Measurements from ENCODE around the gene NR2F2.
A peak's percentile ranks its signal among the peaks of the same experiment; 100 is the strongest.

NR2F2 gene

GRCh38 chr15:96340598-96341512 lies 10.4 kb downstream of the NR2F2 start:
- Mint-ChIP-seq H3K4me3 (no peak overlapping the region), H3K27ac (peak overlapping the region; percentile 45), H3K27me3 (ENCODE audit: low read depth) (peaks cover 91% of the 10 kb centered on the region), H3K36me3 (ENCODE audit: low read depth) (no peaks in the 10 kb centered on the region), H3K4me1 (ENCODE audit: low read depth) (peaks cover 4% of the 10 kb centered on the region), H3K9me3 (peaks cover 14% of the 10 kb centered on the region)

GRCh38 chr15:96341513-96342405 lies 11.3 kb downstream of the NR2F2 start:
- Mint-ChIP-seq H3K4me1 (ENCODE audit: low read depth) (peaks cover 4% of the 10 kb centered on the region), H3K27ac (peak overlapping the region; percentile 45), H3K27me3 (ENCODE audit: low read depth) (peaks cover 91% of the 10 kb centered on the region), H3K4me3 (no peak overlapping the region), H3K36me3 (ENCODE audit: low read depth) (no peaks in the 10 kb centered on the region), H3K9me3 (peaks cover 14% of the 10 kb centered on the region)

- Mint-ChIP-seq H3K27ac (no peak overlapping the region), H3K9me3 (peaks cover 14% of the 10 kb centered on the region), H3K4me1 (ENCODE audit: low read depth) (peaks cover 4% of the 10 kb centered on the region), H3K4me3 (no peak overlapping the region), H3K36me3 (ENCODE audit: low read depth) (no peaks in the 10 kb centered on the region), H3K27me3 (ENCODE audit: low read depth) (peaks cover 91% of the 10 kb centered on the region)
These were observed 12.1 kb downstream of the NR2F2 start for GRCh38 chr15:96342406-96343112.

- no peak overlapping the region for H3K4me3 Mint-ChIP-seq
- peak overlapping the region; percentile 36 for H3K27ac Mint-ChIP-seq
- H3K27me3 Mint-ChIP-seq (ENCODE audit: low read depth), result peaks cover 93% of the 10 kb centered on the region
- no peaks in the 10 kb centered on the region for H3K36me3 Mint-ChIP-seq (ENCODE audit: low read depth)
- H3K4me1 Mint-ChIP-seq (ENCODE audit: low read depth), result peaks cover 4% of the 10 kb centered on the region
- peaks cover 14% of the 10 kb centered on the region for H3K9me3 Mint-ChIP-seq
These were observed 12.9 kb downstream of the NR2F2 start for GRCh38 chr15:96343113-96344059.

- peaks cover 14% of the 10 kb centered on the region for H3K9me3 Mint-ChIP-seq
- peaks cover 97% of the 10 kb centered on the region for H3K27me3 Mint-ChIP-seq (ENCODE audit: low read depth)
- H3K36me3 Mint-ChIP-seq (ENCODE audit: low read depth), result no peaks in the 10 kb centered on the region
- H3K4me1 Mint-ChIP-seq (ENCODE audit: low read depth), result peaks cover 4% of the 10 kb centered on the region
- peak overlapping the region; percentile 26 for H3K27ac Mint-ChIP-seq
- H3K4me3 Mint-ChIP-seq, result no peak overlapping the region
These were observed 13.7 kb downstream of the NR2F2 start for GRCh38 chr15:96344060-96344705.

- peaks cover 97% of the 10 kb centered on the region for H3K27me3 Mint-ChIP-seq (ENCODE audit: low read depth)
- H3K27ac Mint-ChIP-seq, result peak overlapping the region; percentile 68
These were observed 14.4 kb downstream of the NR2F2 start for GRCh38 chr15:96344706-96345559.

GRCh38 chr15:96345560-96346399 lies 15.3 kb downstream of the NR2F2 start:
- H3K36me3 Mint-ChIP-seq (ENCODE audit: low read depth), result no peaks in the 10 kb centered on the region
- H3K27ac Mint-ChIP-seq, result peak overlapping the region; percentile 28
- peaks cover 8% of the 10 kb centered on the region for H3K9me3 Mint-ChIP-seq
- H3K27me3 Mint-ChIP-seq (ENCODE audit: low read depth), result peaks cover 97% of the 10 kb centered on the region
- peak overlapping the region; percentile 50 for H3K4me3 Mint-ChIP-seq
- peaks cover 4% of the 10 kb centered on the region for H3K4me1 Mint-ChIP-seq (ENCODE audit: low read depth)

More at GRCh38 chr15:96344706-96345559, 14.4 kb downstream of the NR2F2 start:
- H3K9me3 Mint-ChIP-seq, result peaks cover 13% of the 10 kb centered on the region
- H3K4me1 Mint-ChIP-seq (ENCODE audit: low read depth), result peaks cover 4% of the 10 kb centered on the region
- H3K4me3 Mint-ChIP-seq, result no peak overlapping the region
- no peaks in the 10 kb centered on the region for H3K36me3 Mint-ChIP-seq (ENCODE audit: low read depth)

- Mint-ChIP-seq H3K4me1 (ENCODE audit: low read depth) (peaks cover 4% of the 10 kb centered on the region), H3K27me3 (ENCODE audit: low read depth) (peaks cover 100% of the 10 kb centered on the region), H3K36me3 (ENCODE audit: low read depth) (no peaks in the 10 kb centered on the region), H3K4me3 (no peak overlapping the region), H3K27ac (no peak overlapping the region), H3K9me3 (peaks cover 5% of the 10 kb centered on the region)
These were observed 16.0 kb downstream of the NR2F2 start for GRCh38 chr15:96346409-96346970.

GRCh38 chr15:96347181-96348111 lies 16.9 kb downstream of the NR2F2 start:
- H3K27ac Mint-ChIP-seq, result no peak overlapping the region
- peaks cover 97% of the 10 kb centered on the region for H3K27me3 Mint-ChIP-seq (ENCODE audit: low read depth)
- peaks cover 4% of the 10 kb centered on the region for H3K9me3 Mint-ChIP-seq

GRCh38 chr15:96348112-96349027 lies 17.9 kb downstream of the NR2F2 start:
- peaks cover under 1% of the 10 kb centered on the region for H3K9me3 Mint-ChIP-seq
- no peak overlapping the region for H3K4me3 Mint-ChIP-seq
- no peaks in the 10 kb centered on the region for H3K36me3 Mint-ChIP-seq (ENCODE audit: low read depth)
- peaks cover 97% of the 10 kb centered on the region for H3K27me3 Mint-ChIP-seq (ENCODE audit: low read depth)
- peaks cover 4% of the 10 kb centered on the region for H3K4me1 Mint-ChIP-seq (ENCODE audit: low read depth)
- H3K27ac Mint-ChIP-seq, result no peak overlapping the region

More at GRCh38 chr15:96347181-96348111, 16.9 kb downstream of the NR2F2 start:
- Mint-ChIP-seq H3K4me1 (ENCODE audit: low read depth) (peaks cover 4% of the 10 kb centered on the region), H3K36me3 (ENCODE audit: low read depth) (no peaks in the 10 kb centered on the region), H3K4me3 (no peak overlapping the region)
